HUDEP-2 (cell line): ENCODE data around the gene ARL6.

Source experiments
- DNase-seq, 76 experiments: peaks; one replicate each; lab custom pipeline; 2025; ENCODE audit not compliant: unreplicated experiment in 76 of 76; lab: John Stamatoyannopoulos, UW

Gene ARL6, protein sequence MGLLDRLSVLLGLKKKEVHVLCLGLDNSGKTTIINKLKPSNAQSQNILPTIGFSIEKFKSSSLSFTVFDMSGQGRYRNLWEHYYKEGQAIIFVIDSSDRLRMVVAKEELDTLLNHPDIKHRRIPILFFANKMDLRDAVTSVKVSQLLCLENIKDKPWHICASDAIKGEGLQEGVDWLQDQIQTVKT

DNA sequence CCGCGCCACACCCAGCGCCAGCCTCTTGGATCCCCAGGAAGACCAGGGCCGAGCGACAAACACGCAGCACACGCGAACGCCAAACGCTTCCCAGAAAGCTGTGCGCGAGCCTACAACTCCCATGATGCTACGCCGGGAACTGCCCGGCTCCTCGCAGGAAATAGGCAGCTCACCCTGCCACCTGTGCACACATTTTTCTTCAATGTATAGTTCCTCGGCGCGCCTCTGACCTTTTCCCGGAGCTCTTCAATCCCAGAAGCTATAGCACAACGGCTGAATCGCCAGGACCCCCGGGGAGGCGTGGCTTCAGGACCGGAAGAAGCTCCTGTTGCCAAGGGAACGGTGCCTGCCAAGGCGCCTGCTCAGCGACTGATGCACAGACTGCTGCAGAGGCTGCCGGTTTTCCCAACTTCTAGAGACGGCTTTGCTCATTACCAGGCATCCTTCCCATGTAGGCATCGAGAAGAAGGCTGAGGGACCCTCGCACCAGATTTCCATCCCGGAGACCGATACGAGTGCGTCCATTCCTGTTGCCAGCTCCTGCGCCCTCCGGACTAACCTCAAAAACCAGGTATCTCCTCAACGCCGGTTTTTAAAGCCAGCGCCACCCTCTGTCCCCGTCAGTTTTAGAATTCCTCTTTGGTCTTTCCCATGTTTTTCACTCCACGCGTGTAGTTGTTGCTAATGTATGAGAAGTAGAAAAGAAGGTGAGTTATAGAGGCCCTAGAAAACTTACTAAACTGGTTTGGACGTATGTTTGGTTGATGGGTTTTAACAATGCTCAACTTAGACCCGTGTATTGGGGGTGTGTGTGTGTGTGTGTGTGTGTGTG, at the start of gene ARL6:
Gene ARL6, plus strand, starts transcription at position 352 of the 832 bp plus-strand sequence. CDS start 3,350 bp downstream, outside the sequence.
- DNase-seq, result peak in 74 of 76 experiments; percentile 26 to 93 (median 72)

DNA sequence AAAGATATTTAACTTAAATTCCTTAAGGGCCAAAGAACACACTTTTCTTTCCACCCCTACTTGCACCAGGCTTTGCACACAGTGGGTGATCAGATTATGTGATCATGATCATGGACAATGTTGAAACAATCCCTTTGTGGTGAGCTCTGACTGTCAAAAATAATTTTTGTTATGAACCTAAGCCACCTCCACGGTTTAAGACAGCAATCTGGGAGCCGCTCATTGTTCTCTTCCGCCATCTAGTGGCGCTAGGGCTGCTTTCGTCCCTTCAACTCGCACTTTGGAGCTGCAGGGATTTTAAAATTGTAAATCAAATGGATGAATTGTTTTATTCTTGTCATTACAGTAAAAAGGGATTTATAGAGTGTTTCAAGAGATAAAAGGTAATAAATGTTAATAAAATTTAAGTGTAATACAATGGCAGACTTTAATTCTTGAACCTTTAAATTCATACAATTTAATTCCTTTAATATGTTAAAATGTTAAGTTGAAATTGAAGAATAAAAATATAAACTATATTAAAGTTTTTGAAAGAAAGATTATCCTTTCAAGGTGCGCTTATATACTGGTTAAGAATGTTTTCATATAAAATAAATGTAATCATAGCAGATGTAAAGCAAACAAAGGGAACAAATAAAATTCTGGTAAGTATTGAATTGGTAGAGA, 45.3 kb upstream of the ARL6 start:
- peak in 59 of 76 experiments; percentile 1 to 69 (median 37) for DNase-seq

DNA sequence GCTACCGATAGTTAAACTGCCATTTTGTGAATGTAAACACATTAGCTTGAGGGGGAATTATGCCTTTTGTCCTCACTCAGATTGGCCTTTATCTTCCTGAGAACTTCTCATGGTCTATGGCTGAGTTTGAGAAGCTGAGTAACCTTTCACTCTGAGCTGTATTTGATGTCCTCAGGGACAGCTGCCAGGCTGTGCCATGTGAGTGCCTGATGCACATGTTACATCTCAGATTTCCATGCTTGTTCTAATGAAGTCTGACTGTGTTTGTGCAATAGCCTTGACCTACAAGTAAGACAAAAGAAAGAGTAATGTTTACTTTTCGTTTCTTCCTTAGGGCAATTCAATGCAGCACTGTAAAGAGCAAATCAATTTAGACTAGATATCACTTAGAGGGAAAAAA, 44.1 kb upstream of the ARL6 start:
- no peak for DNase-seq

DNA sequence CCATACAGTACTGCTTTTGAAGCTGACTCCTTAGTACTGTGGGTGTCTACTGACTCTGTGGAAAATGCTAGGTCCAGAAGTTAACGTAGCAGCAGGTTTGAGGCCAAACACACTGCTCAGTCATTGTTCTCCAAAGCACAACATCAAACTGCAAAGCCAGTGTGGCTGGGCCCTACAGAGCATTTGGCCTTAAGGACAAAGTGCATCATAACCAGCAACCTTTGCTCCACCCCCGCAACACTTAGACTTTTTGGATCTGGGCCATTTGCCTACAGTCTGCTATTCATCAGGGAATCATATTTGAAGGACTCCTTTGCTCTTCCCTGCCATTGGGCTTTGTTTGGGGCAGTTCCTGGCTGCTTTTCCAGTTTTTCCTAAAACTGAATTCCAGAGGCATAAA, 43.1 kb upstream of the ARL6 start:
- DNase-seq, result no peak

DNA sequence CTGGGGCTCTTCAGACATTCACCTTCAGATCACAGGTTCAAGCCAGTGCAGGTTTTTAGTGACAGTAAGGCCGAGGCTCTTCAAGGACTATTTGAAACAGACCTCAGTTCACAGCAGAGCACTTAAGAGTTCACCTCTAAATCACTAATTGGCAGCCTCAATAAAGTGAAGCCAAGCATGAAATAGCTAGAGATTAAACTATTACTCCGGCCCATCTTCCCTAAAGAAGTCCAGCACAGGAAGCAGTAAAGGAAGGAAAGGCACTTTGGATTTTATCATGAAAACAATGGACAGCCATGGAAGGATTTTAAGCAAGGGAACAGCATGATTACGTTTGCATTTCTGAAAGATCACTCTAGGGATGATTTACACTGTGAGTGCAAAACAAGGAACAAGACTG, 27.6 kb upstream of the ARL6 start:
- no peak for DNase-seq

DNA sequence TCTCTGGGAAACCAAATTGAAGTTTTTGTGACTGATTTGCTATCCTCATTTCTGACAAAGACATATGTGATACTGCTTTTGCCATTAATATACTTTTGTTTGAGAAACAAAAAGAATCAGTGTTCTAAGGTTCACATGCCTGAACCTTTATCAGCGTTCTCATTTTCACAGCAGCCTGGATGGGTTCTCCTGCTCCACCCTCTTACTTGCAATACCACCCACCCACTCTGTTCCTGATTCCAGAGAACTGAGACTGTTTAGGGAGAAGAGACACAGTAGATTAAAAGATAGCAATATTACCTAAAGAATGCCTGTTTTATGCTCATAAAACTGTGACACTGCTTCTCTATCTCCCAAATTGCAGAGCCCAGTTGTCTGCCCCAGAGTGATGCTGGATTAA, 25.8 kb upstream of the ARL6 start:
- no peak for DNase-seq

DNA sequence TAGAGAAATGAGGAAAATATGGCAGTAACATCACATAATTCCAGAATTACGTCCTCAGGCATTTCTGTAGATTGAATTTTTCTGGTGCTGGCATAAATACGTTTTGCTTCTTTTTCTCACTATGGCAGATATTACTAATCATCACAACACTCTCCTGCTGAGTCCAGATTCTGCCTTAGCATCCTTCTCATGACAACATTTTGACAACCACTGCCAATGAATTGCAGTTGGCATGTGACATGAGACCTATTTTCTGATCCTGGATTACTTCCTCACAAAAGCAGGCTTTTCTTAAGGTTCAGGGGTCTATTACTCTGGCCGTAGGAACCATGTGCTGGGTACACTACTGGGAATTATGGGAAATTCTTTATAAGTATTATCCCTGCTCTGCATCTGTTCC, 22.5 kb upstream of the ARL6 start:
- DNase-seq, result no peak

DNA sequence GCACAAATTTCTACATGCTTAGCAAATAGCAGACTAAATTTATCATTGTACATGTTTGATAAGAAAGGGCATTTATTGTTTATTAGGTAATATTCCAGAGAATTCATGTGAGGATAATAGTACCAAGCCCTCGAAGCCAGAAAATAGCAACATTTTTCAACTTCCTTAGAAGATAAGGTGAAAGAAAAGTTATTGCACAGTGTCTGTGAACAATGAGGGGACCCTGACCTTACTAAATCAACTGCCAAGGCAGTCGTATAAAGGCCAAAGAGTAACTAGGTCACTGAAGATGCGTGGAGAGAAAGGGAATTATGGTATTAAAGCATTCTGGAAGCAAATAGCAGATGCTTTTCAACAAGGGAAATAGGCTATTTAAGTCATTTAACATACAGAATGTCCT, 20.3 kb upstream of the ARL6 start:
- DNase-seq, result no peak

DNA sequence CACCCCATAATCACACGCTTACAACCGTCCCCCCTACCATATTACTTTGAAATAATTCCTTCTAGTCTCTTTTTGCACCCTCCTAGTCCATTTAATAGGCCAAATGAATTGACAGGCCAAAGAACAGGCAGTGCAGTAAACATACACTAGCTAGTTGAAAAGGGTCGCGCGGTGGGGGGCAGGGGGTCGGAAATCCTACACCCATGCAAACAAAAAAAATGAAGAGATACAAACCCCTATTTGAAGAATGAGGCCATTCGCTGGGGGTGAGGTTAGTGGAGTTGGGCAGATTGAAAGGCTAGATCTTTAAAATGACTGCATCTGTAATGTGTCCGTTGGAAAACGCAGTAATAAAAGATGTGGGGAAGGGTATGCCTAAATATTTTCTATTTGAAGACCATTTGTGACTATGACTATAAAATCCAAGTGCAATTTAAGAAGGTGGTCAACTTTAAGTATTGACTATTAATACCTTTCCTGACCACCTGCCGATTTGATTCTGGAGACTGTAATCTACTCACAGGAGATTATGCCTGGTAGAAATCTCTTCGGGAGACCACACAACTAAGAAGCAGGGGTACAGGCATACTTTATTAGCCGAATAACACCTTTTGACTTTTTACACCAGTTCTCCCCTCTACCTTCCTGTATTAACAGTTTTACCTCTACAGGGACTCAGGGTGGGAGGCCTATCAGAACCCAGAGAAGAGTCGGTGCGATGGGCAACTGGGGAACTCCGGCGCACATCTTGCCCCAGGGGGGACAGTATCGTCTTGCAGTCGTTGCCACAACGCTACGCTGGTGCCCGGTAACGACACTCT, 762 bp upstream of the ARL6 start:
- DNase-seq, result peak in 2 of 76 experiments; percentile 1 to 22

DNA sequence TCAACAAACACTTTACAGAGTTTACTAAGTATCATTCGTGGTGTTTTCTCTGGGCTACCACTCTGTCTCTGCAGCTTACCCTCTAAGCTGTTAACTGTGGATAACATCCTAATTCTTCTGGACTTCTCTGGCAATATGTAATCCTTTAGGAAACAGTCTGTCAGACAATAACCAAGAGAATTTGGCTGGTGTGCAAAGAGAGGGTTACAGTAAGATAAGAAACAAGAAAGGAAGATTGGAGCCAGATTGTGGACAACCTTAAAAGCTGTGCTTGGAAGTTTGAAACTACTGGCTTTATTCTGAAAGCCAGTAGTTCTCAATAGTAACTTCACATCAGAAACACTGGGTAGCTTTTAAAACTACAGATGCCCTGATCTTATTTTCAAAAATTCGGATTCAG, 778 bp downstream of the ARL6 start:
- DNase-seq, result no peak

DNA sequence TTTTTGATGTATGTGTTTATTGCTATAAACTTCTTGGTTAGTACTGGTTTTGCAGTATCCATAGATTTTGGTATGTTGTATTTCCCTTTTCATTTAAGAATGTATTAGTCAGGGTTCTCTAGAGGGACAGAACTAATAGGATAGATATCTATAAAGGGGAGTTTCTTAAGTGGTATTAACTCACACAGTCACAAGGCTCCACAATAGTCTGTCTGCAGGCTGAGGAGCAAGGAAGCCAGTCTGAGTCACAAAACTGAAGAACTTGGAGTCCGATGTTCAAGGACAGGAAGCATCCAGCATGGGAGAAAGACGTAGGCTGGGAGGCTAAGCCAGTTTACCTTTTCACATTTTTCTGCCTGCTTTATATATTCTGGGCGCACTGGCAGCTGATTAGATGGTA, 8.4 kb downstream of the ARL6 start:
- DNase-seq, result no peak

DNA sequence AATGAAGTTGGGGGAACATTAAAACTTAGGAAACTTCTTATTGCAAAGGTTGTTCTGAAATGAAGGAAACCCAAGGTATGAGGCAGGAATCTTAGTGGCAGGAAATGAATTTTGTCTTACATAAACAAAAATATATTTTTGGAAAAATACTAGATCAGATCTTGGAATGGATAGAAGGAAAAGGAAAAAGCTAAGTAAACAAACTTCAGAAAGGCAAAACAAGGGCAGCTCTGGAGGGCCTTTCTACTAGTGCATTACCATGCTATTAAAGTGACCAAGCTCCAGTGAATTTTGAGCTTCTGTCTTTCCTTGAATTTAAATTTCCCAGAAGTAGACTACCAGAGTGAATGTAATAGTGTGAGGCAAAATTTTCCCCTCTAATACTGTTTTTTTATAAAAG, 13.6 kb downstream of the ARL6 start:
- DNase-seq, result no peak

DNA sequence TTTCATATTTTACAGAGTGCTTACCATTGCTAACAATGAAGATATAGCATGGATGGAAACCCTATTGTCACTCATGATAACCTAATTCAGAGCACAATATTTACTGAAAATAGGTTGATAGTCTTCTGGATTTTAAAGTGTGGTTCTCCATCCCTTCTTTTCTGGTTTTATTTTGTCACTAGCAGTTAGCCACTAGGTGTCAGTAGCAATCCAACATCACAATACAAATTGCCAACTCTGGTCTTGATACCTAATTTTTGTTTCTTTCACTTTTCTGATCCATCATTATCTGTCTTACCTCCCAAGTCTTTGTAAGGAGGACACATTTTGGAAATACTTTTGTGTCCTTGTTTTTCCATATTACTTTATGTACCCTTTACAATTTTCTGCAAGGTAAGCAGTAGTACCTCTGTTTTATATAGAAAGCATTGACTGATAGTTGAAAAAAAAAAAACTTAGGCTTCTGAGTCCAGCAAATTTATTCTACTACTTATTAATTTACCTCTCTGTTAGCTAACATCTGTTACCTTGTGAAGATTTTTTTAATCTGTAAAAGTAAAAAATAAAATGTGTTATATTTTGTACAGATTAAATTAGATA, 29.0 kb downstream of the ARL6 start:
- DNase-seq, result peak in 27 of 76 experiments; percentile 7 to 57 (median 31)

DNA sequence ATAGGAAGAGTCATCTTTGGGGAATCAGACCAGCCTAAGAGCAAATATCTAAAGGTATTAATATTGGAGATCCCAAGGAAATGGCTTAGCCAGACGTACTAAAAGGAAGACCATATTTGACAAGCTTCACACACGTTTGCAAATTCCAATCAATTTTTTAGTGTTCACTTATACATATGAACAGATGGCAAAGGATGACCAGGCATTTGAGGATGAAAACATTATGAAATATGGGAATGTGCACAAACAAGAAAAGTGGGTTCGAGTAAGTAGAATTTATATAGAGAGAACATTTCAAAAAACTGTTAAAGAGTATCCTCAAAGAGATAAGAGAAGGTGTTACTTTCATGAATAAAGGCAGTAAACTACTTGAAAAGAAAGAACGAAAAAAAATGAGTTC, 31.4 kb downstream of the ARL6 start:
- DNase-seq, result no peak

DNA sequence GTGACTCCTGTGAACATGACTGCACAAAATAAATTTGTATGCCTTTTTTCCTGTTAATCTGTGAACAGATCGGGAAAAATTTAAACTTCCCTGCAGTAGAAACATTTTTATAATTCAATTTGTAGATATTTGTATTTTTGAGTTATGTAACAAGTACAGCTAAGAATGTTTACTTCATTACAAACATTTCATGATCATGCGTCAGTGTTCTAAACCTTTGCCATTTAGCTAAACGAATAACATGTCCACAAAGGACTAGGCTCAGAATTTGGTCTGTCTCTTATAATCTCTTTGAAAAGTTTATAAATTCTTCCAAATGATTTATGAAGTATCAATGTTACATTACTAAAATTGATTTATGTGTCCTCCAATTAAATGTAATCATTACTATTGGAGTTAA, 39.9 kb downstream of the ARL6 start:
- no peak for DNase-seq

DNA sequence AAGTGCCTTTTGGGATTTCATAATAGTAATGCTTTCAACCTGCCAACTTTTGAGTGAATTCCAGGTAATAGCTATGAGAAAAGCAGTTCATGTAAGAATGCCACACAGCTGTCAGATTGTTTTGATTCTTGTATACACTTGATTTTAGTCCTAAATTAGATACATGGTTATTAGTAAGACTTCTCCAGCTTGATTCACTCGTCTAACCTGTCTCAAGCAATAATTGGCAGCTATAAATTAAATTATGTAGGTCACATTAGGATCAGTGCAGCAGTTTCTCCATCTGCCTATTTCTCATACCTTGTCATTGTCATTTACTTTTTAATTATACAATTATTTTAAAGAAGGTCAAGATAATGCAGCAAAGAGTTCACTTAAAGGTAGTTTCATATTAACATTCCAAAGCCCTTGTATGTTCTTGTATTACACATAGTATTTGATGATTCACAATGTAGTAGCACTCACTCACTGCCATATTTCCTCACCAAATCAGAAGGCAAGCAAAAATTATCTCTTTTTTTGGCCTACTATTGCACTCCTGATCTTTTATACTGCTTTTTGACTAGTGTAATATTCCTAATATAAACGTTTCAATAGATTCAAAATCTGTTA, 46.3 kb downstream of the ARL6 start:
- no peak for DNase-seq

DNA sequence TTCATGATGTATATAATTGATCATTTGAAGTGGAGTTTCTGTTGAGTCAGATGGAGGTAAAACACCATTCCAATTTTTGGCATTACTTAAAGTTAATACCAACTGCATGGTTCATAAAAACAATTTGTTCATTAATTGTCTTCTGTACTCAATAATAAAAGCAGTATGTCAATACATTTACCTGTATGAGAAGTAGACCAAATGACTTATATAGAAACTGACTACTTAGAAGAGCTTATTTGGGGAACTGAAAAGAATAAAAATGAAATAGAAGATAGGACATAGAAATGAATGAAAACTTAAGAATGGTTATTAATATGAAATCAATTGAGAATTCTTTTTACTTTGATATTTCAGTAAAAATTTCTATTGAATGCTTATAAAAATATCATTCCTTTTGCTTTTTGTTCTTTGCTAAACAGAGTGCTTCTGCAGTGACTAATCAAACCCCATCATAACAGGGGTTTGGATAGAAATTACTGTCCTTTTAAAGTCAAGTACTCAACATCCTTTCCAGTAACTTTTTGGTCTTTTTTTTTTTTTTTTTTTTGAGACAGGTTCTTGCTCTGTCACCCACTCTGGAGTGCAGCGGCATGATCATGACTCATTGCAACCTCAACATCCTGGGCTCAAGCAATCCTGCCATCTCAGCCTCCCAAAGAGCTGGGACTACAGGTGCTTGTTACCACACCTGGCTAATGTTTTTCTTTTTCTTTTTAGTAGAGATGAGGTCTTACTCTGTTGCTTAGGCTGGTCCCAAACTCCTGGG, 50.8 kb downstream of the ARL6 start:
- DNase-seq, result no peak

DNA sequence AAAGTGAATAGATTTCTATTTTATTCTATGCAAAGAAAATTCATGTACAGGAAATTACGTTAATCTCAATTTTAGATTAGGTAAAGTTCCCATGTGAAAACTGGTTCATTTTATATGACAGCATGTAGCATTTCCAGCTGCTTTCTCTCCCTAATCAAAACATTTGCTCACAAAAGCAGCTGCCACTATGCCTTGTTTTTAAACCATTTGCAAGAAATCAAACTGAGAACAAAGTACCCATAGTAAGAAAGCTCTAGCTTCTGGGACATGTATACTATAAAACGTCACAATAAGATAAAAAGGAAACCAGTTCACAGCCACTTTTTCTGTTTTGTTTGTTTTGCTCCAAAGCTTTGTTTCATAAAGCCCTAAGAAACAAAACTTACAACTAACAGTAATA, 52.3 kb downstream of the ARL6 start:
- DNase-seq, result no peak

DNA sequence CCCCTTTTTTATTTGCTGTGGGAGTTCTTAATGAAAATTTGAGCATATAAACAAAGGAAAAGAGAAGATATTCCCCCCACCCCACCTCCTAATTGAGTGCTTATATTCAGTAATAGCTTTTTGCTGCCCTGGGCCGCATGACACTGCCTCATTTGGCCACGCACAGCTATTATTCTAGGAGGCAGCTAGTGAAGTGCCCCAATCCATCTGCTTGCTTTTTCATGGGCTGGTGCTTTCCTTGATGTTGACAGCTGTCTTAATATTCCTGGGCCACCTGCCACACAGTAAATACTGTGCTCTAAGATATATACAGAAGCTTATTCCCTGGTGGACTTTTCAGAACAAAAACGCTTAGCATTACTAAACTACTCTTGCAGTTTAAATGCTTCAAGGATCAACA, 53.4 kb downstream of the ARL6 start:
- DNase-seq, result no peak
